ENCODE results near the gene HK2.

DNA sequence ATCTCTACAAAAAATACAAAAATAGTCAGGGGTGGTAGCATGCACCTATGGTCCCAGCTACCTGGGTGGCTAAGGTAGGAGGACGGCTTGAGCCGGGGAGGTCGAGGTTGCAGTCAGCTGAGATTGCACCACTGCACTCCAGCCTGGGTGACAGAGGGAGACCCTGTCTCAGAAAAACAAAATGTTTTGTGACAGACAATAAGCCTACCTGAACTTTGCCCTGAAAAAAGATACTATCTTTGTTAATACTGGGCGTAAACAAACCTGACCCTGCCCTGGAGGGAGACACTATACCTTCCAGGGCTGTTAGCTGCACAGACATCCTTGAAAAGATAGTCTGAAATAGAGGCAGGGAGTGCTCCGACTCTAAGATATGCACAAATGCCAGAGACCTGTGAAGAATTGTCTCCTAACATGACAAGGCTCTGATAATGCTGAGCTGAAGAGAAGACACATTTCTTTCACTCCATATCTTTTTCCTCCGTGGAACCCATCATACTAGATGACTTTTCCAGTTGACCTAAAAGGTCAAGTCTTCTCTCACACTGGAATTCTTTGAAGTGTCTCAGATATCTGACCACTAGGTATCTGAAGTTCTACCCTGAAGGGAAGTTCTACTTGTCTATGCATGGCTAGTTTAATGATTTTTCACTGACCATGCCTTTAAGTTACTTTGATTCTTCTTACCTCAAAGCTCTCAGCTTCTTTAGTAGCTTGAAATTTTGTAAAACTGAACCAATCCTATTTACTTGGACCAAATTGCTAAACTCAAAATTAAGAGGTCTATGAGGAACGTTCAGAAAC lies 20.9 kb upstream of the HK2 start:
- TF ChIP-seq, protein P1, sequence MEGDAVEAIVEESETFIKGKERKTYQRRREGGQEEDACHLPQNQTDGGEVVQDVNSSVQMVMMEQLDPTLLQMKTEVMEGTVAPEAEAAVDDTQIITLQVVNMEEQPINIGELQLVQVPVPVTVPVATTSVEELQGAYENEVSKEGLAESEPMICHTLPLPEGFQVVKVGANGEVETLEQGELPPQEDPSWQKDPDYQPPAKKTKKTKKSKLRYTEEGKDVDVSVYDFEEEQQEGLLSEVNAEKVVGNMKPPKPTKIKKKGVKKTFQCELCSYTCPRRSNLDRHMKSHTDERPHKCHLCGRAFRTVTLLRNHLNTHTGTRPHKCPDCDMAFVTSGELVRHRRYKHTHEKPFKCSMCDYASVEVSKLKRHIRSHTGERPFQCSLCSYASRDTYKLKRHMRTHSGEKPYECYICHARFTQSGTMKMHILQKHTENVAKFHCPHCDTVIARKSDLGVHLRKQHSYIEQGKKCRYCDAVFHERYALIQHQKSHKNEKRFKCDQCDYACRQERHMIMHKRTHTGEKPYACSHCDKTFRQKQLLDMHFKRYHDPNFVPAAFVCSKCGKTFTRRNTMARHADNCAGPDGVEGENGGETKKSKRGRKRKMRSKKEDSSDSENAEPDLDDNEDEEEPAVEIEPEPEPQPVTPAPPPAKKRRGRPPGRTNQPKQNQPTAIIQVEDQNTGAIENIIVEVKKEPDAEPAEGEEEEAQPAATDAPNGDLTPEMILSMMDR (IDR thresholded peaks at IDR 0.05): no peak
- TF ChIP-seq POLR2A (IDR thresholded peaks at IDR 0.05): no peak

Measured in right lobe of liver (tissue), 4 donors.